Central memory CD8-positive, alpha-beta T cell (primary cell): ENCODE results near the gene MYLK2.
"Not testable (repeated sequence)": the region's sequence is repeated elsewhere in the genome, so short reads cannot be mapped to it uniquely, and the experiment has no call there.

Experiments used
- ATAC-seq: fragments of 150-1000 bp; cut with Tn5 transposase; replicated peaks from 2 replicates; pipeline ENCODE4 v1.10.0; 2022; ENCODE audit warnings: mild to moderate bottlenecking, moderate FRiP score, moderate number of reproducible peaks; ENCODE audit not compliant: poor library complexity, severe bottlenecking; ENCODE audit errors: extremely low read depth
- DNase-seq, 2 donors: peaks; one replicate each; pipeline ENCODE4 v3.0.0; 2021; ENCODE audit warnings: low spot score in 2 of 2
- H3K27ac Mint-ChIP-seq: one replicate; pipeline ENCODE4 v1.8.0; 2022; ENCODE audit warnings: low read depth, mild to moderate bottlenecking, moderate library complexity, mixed read lengths
- H3K27me3 Mint-ChIP-seq: one replicate; pipeline ENCODE4 v1.8.0; 2022; ENCODE audit warnings: mixed read lengths
- H3K36me3 Mint-ChIP-seq: one replicate; pipeline ENCODE4 v1.8.0; 2022; ENCODE audit warnings: mild to moderate bottlenecking, moderate library complexity, mixed read lengths; ENCODE audit not compliant: insufficient read depth
- H3K4me1 Mint-ChIP-seq: one replicate; pipeline ENCODE4 v1.8.0; 2022; ENCODE audit warnings: mixed read lengths
- H3K4me3 Mint-ChIP-seq: one replicate; pipeline ENCODE4 v1.8.0; 2022; ENCODE audit warnings: mild to moderate bottlenecking, moderate library complexity, mixed read lengths
- H3K9me3 Mint-ChIP-seq: one replicate; pipeline ENCODE4 v1.8.0; 2022; ENCODE audit warnings: mixed read lengths

MYLK2 gene

DNA sequence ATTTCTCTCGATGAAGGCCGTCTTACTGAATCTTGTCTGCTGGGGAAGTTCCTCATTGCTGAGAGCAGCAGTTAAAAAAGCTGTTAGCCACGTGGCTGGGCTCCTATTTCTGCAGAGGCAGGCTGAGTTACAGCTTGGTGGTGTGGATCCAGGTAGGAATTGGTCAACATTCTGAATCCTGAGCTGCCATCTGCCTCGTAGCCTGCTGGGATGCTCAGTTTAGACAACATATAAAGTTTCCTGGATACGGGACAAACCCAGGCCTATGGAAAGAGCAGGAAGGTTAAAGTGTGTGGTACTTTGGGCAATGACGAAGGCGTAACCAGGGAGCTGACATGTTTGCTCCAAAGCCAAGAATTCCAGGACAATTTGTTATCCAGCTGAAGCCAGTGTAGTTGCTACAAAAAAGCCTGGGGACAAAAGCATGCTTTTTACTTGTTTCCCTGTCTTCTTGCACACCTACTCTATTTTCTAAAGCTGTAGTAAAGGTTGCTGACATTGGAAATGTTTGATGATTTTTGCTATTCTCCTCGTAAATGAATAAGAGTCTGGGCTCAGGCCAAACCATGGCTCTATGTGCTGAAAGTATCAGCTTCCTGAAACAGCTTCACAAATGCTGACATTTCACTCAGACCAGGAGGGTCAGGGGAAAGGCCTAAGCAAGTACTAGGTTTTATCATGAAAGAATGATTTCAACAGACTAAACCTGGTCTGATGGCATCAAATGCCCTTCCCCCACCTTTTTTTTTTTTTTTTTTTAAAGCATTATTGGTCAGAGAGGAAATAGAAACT, 12.4 kb upstream of the MYLK2 start:
- H3K9me3 Mint-ChIP-seq: no peaks in the 10 kb centered on the region
- H3K27ac Mint-ChIP-seq: no peak overlapping the region

DNA sequence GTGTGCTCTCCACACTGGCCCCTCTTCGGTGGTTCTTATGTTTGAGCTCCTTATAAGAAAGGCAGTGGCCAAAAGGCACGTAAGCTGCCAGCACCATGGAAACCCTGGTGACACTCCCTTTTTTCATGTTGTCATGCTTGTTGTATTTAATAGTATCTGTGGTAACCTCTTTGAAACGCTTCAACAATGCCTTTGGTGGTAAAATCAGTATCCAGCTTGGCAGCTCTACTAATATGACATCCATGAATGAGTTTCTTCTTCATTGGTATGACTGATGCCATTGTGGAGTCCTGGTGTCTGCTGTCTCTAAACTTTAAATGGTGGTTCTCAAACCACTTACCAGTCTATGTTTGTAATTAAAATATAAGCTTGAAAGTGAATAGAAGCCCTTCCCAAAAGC, 10.7 kb upstream of the MYLK2 start:
- Mint-ChIP-seq H3K27me3 (no peaks in the 10 kb centered on the region), H3K9me3 (no peaks in the 10 kb centered on the region), H3K4me1 (peaks cover 7% of the 10 kb centered on the region), H3K36me3 (peaks cover 3% of the 10 kb centered on the region), H3K4me3 (no peak overlapping the region), H3K27ac (no peak overlapping the region)
- DNase-seq (no peak), ATAC-seq (no peak)

More for the DNA sequence above, 12.4 kb upstream of the MYLK2 start:
- DNase-seq (no peak), ATAC-seq (no peak)
- peaks cover 4% of the 10 kb centered on the region for H3K36me3 Mint-ChIP-seq
- no peak overlapping the region for H3K4me3 Mint-ChIP-seq
- H3K27me3 Mint-ChIP-seq: no peaks in the 10 kb centered on the region
- peaks cover 11% of the 10 kb centered on the region for H3K4me1 Mint-ChIP-seq

DNA sequence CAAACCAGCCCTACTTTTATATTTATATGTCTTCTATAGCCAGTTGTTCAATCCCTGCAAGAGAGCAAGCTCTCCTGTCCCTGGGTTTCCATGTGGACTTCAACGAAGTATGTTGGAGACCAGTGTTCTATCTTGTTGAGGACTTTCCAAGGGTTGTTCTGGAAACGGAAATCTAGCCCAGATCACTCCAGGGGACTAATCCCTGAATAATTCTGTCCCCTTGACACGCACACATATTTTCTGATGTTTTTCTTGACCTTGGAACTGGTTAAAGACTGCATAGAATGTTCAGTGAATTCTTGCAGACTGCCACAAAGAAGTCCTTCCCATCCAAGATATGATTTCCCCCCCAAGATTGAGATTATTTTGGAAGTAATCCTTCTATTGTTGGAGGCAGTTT, 9.5 kb upstream of the MYLK2 start:
- DNase-seq: no peak
- ATAC-seq: no peak
- H3K9me3 Mint-ChIP-seq: no peaks in the 10 kb centered on the region

DNA sequence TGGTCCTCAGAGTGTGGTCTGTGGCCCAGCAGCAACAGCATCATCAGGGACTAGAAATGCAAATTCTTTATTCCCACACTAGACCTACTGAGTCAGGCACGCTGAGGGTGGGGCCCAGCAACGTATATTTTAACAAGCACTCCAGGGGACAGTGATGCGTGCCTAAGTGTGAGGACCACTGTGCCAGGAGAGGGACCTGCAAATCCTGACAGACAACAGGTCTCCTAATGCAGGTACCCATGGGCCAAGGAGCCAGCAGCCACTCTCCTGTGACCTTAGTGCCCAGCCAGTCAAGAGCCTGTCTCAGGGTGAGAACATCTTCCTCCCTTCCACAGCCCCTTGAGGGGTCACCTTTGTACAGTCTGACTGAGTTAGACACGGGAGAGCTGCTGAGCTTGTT, 8.0 kb upstream of the MYLK2 start:
- Mint-ChIP-seq H3K27me3 (no peaks in the 10 kb centered on the region), H3K4me1 (no peaks in the 10 kb centered on the region), H3K27ac (no peak overlapping the region), H3K36me3 (peaks cover 1% of the 10 kb centered on the region), H3K4me3 (no peak overlapping the region), H3K9me3 (no peaks in the 10 kb centered on the region)
- DNase-seq (no peak), ATAC-seq (no peak)

More for the DNA sequence above, 9.5 kb upstream of the MYLK2 start:
- no peaks in the 10 kb centered on the region for H3K27me3 Mint-ChIP-seq
- no peak overlapping the region for H3K4me3 Mint-ChIP-seq
- H3K36me3 Mint-ChIP-seq: peaks cover 1% of the 10 kb centered on the region
- no peaks in the 10 kb centered on the region for H3K4me1 Mint-ChIP-seq
- no peak overlapping the region for H3K27ac Mint-ChIP-seq

DNA sequence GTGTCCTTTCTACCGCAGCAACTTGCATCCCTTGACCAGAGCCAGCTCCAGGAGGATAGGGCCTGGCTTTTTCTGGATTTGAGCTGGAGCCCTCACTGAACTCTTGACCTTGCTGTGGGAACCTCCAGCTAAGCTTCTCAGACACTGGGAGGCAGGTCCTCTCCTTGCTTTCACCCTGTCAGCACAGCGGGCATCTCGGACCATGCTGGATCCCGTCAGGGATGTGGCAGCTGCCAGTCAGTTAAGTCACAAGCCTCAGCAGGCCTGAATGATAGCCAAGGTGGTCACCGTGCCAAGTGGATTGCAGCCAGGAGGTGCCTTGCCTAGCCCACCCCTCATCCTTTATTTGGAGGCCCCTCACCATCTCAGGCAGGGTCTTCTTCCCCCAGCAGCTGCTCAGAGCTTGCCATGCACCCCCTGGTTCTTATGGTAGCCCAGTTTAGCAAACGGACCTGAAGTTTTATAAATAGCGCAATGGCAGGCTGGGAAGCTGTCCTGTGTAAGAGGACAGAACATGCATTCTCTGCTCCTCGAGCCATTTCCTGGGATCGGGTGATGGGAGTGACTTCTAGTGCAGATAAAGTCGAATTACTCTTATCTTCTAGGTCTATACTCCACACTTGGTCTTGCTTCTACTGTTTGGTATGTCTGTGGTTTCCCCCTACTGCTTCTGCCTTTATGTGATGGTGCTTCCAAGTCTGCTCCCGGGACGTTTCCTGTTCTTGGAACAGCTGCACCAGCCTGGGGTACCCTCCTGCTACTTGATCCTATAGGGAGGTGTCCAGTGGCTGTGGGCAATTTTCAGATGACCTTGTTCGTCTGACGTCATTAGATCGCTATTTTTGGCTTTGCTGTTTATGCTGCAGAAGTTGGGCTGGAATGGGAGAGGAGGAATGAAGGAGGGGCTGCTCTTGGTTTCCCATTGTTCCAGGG, 7.1 kb upstream of the MYLK2 start:
- Mint-ChIP-seq H3K4me1 (no peaks in the 10 kb centered on the region), H3K27me3 (no peaks in the 10 kb centered on the region)
- DNase-seq: no peak

DNA sequence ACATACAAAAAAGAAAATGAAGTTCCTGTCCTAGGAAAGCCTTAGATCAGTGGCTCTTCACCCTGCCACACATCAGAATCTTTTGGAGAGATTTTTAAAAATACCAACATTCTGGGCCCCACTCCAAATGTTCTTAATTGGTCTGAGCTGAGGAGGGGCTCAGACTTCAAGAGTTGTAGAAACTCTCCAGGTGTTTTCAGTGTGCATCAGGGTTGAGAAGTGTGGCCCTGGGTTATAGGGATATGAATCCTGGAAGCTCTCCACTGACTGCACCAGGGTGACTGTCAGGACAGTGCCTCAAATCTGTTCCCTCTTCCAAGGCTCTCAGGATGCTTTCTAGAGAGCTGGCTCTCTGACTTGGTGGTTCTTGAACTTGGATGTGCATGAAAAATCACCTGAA, 5.5 kb upstream of the MYLK2 start:
- ATAC-seq (no peak), DNase-seq (no peak)
- H3K4me1 Mint-ChIP-seq: no peaks in the 10 kb centered on the region
- no peaks in the 10 kb centered on the region for H3K27me3 Mint-ChIP-seq
- H3K36me3 Mint-ChIP-seq: no peaks in the 10 kb centered on the region
- no peaks in the 10 kb centered on the region for H3K9me3 Mint-ChIP-seq
- H3K27ac Mint-ChIP-seq: no peak overlapping the region
- no peak overlapping the region for H3K4me3 Mint-ChIP-seq

More for the DNA sequence above, 7.1 kb upstream of the MYLK2 start:
- ATAC-seq: no peak
- Mint-ChIP-seq H3K27ac (no peak overlapping the region), H3K4me3 (no peak overlapping the region), H3K9me3 (no peaks in the 10 kb centered on the region), H3K36me3 (peaks cover 1% of the 10 kb centered on the region)

DNA sequence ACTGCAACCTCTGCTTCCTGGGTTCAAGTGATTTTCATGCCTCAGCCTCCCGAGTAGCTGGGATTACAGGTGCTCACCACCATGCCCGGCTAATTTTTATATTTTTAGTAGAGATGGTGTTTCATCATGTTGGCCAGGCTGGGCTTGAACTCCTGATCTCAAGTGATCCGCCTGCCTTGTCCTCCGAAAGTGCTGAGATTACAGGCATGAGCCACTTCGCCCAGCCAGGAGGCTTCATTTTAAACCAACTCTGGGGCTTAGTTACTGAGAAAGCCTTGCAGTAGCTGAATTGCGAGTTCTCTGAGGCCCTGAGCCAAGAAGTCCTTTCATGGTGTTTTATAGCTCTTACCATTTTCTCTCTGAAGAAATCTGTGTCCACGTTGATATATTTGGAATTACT, 5.0 kb upstream of the MYLK2 start:
- not testable (repeated sequence) for H3K27me3 Mint-ChIP-seq, H3K36me3 Mint-ChIP-seq, H3K27ac Mint-ChIP-seq, DNase-seq, H3K4me3 Mint-ChIP-seq, ATAC-seq, H3K9me3 Mint-ChIP-seq, H3K4me1 Mint-ChIP-seq

DNA sequence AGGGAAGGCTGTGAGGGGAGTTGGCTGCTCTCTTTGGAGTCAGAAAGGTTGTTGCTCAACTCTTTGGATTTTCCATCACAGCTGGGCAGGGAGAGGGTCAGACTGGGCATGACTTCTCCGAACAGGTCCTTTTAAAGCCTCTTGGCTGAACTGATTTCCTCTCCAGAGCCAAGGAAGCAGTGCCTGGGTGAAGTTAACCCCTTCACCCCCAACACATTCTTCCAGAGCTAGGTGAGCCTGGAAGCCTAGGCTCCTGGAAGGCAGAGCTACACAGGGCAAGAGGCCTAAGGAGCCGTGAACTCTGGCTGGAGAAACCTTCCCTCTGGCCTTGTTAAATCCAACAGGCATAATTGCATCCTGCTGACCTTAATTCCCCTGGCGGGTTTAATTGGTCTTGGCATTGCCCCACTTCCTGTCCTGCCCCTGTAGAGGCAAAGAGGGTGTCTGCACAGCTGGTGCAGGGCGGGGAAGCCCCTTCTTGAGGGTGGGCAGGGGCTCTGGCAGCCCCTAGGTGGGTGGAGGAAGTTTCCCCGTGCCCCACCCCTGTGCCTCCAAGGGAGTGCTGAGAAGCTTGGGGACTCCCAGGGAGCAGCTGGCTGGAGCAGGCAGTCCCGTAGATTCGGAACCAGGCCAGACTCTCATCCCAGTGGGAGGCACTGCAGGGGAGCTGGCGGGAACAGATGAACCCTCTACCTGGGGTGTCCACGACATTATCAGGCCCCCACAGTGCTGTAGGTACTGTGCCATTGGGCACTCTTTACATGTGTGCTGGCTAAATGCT, 3.6 kb upstream of the MYLK2 start:
- DNase-seq: no peak
- H3K4me3 Mint-ChIP-seq: no peak overlapping the region
- no peaks in the 10 kb centered on the region for H3K9me3 Mint-ChIP-seq
- no peak overlapping the region for H3K27ac Mint-ChIP-seq
- no peak for ATAC-seq
- H3K27me3 Mint-ChIP-seq: no peaks in the 10 kb centered on the region
- no peaks in the 10 kb centered on the region for H3K36me3 Mint-ChIP-seq
- no peaks in the 10 kb centered on the region for H3K4me1 Mint-ChIP-seq

DNA sequence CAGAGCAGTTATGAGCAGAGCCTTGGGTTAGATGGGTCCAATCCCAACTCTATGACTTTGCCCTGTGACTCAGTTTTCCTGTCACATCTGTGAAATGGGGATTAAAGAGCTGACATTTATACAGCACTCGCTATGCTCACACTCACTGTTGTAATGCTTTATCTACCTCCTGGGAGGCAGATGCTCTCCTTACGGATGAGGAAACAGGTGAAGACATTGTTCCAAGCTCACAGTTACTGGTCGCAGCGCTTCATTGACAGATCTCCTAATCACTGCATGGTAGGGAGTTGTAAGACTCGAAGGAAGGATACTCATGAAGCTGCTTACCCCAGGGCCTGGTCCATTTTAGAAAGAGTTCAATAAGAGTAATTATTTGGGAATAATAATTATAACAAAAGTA, 2.9 kb upstream of the MYLK2 start:
- H3K9me3 Mint-ChIP-seq: no peaks in the 10 kb centered on the region
- no peaks in the 10 kb centered on the region for H3K36me3 Mint-ChIP-seq
- no peak for DNase-seq
- ATAC-seq: no peak
- H3K27me3 Mint-ChIP-seq: no peaks in the 10 kb centered on the region
- H3K4me1 Mint-ChIP-seq: no peaks in the 10 kb centered on the region
- no peak overlapping the region for H3K27ac Mint-ChIP-seq
- H3K4me3 Mint-ChIP-seq: no peak overlapping the region

DNA sequence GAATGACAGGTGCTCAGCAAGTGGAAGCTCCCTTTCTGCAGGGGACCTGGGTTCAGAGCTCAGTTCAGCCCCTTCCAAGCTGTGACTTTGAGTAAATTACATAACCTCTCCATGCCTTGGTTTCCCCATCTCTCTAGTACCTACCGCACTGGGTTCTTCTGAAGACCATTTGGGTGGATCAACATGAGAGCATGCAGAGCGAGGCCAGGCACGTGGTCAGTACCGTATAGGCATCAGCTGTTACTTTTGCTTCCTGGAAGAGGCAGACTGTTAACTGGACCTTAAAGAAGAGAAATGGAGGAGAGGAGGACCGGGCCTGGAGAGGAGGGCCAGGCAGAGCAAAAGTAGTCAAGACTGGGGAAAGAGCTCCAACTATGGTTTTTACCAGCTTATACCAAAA, 1.7 kb upstream of the MYLK2 start:
- Mint-ChIP-seq H3K27ac (no peak overlapping the region), H3K4me3 (no peak overlapping the region), H3K36me3 (no peaks in the 10 kb centered on the region), H3K27me3 (no peaks in the 10 kb centered on the region), H3K4me1 (no peaks in the 10 kb centered on the region), H3K9me3 (no peaks in the 10 kb centered on the region)
- ATAC-seq (no peak), DNase-seq (no peak)

DNA sequence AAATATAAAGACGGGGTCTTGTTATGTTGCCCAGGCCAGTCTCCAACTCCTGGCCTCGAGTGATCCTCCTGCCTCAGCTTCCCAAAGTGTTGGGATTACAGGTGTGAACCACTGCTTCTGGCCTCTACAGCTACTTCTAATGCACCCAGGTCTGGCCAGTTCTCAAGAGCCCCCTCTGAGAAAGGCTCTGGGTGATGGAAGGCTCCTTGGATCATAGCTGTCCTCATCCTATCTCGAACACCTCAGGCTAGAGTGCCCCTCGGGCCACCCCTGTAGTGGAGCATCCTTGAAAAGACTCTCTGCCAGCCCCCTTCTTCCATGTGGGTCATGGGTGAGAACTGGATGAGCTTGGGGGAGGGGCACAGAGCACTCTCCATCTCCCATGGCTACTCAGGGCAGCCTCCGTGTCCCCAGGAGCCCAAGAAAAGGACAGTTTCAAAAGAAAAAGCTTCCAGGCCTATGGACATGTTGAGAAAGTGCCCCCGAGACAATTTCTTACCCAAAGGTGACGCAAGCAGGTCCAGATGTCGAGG, 714 bp upstream of the MYLK2 start:
- no peak for ATAC-seq
- Mint-ChIP-seq H3K4me1 (no peaks in the 10 kb centered on the region), H3K9me3 (no peaks in the 10 kb centered on the region), H3K27me3 (no peaks in the 10 kb centered on the region), H3K27ac (no peak overlapping the region), H3K36me3 (peaks cover 1% of the 10 kb centered on the region), H3K4me3 (no peak overlapping the region)
- DNase-seq: no peak

DNA sequence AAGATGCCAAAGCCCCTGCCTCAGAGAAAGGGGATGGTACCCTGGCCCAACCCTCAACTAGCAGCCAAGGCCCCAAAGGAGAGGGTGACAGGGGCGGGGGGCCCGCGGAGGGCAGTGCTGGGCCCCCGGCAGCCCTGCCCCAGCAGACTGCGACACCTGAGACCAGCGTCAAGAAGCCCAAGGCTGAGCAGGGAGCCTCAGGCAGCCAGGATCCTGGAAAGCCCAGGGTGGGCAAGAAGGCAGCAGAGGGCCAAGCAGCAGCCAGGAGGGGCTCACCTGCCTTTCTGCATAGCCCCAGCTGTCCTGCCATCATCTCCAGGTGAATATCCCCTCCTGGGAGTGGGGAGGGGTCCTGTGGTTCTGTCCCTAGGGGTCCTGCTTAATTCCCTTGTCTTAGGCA, 1.1 kb downstream of the MYLK2 start:
- Mint-ChIP-seq H3K4me3 (no peak overlapping the region), H3K27ac (no peak overlapping the region), H3K27me3 (no peaks in the 10 kb centered on the region), H3K9me3 (no peaks in the 10 kb centered on the region), H3K4me1 (no peaks in the 10 kb centered on the region), H3K36me3 (peaks cover 1% of the 10 kb centered on the region)
- ATAC-seq (no peak), DNase-seq (no peak)
